Neural progenitor cell (in vitro differentiated cells): Measurements from ENCODE around the gene MAGI2.

Source experiments
- CTCF ChIP-seq: fragments of 200-600 bp; sonication (generic); IDR thresholded peaks from 2 replicates; pipeline ENCODE4 v1.5.1; 2017; ENCODE audit warnings: antibody characterized with exemption, mild to moderate bottlenecking
- EZH2 ChIP-seq: fragments of 200-600 bp; sonication (generic); IDR thresholded peaks from 2 replicates; pipeline ENCODE4 v1.6.1; 2017; ENCODE audit warnings: antibody characterized with exemption, mild to moderate bottlenecking, moderate library complexity
- EZH2phosphoT487 ChIP-seq: fragments of 200-600 bp; sonication (generic); IDR thresholded peaks from 2 replicates; pipeline ENCODE4 v1.6.1; 2017; ENCODE audit warnings: antibody characterized with exemption

- TF ChIP-seq CTCF (no peak), EZH2 (no peak), EZH2phosphoT487 (no peak)
These were observed 444.7 kb downstream of the MAGI2 start for GRCh38 chr7:79008786-79009185.
